H1 (cell line): ENCODE data around the gene ADCY3. TPM values are rescaled to one million over a fixed set of nuclear protein-coding genes. Genes with fewer than 3 reads are reported as not detected.

Experiments used
- ATF2 ChIP-seq: IDR thresholded peaks from 2 replicates; pipeline ENCODE4 v1.6.1; 2012; ENCODE audit warnings: low read length, inconsistent platforms
- CTCF ChIP-seq, 3 experiments: IDR thresholded peaks; 1 replicate in 2 of 3; 2 replicates in 1 of 3; pipeline versions ENCODE4 v1.5.1 to v1.6.1; 2011; ENCODE audit warnings: low read length in 3 of 3, mild to moderate bottlenecking in 3 of 3, inconsistent platforms in 2 of 3, low read depth in 1 of 3, moderate library complexity in 1 of 3; ENCODE audit not compliant: insufficient read depth in 1 of 3; ENCODE audit errors: control extremely low read depth in 1 of 3
- HDAC6 ChIP-seq: IDR thresholded peaks from one replicate; pipeline ENCODE4 v1.7.1; 2012; ENCODE audit warnings: low read depth, mild to moderate bottlenecking, inconsistent platforms, low read length, moderate library complexity
- JUN ChIP-seq: IDR thresholded peaks from 2 replicates; pipeline ENCODE4 v1.6.1; 2011; ENCODE audit warnings: low read depth, mild to moderate bottlenecking, improper control_type of control experiment, low read length
- SIX5 ChIP-seq: IDR thresholded peaks from 2 replicates; pipeline ENCODE4 v1.6.1; 2011; ENCODE audit warnings: mild to moderate bottlenecking, low read depth, low read length
- SP2 ChIP-seq: IDR thresholded peaks from 2 replicates; pipeline ENCODE4 v1.6.1; 2012; ENCODE audit warnings: mild to moderate bottlenecking, low read length, inconsistent platforms
- polyA plus RNA-seq, 7 experiments: library from polyadenylated mRNA; depleted of rRNA in 3 of 7; stranded (reverse) in 5 of 7; unstranded in 2 of 7; fragments of >200 nt in 5 of 7; fragments of 200-250 nt in 2 of 7; gene quantifications; 1 replicate in 5 of 7; 2 replicates in 1 of 7; 4 replicates in 1 of 7; pipeline versions ENCODE4 v1.2.1 to v1.2.3, GENCODE V29; 2011 to 2013; ENCODE audit warnings: missing spikeins in 2 of 7, mixed read lengths in 2 of 7
- total RNA-seq: library from RNA; stranded (reverse); fragmentation: NEBNext Ultra II Directional; extraction: Animal tissue kit (Norgen Biotek cat#: 25700); gene quantifications from 2 replicates; pipeline ENCODE4 v1.2.1, GENCODE V29; 2021

Gene ADCY3
- total and polyA plus RNA-seq, 2 of the 8 experiments (the other 6 are each of a cell fraction or from before 2014, with no cell fraction given): 45.1 to 52.9 TPM

GRCh38 chr2:24875901-24876300 lies 44.1 kb downstream of the ADCY3 start (continued):
- TF ChIP-seq SP2: no peak
- TF ChIP-seq SIX5: no peak
- no peak for TF ChIP-seq HDAC6
- no peak for TF ChIP-seq JUN
- no peak for TF ChIP-seq ATF2
- no peak for TF ChIP-seq CTCF (IDR thresholded peaks at IDR 0.05; ENCODE audit: control extremely low read depth in 1 of 3, insufficient read depth in 1 of 3, low read depth in 1 of 3, low read length in 3 of 3)
